Esophagus muscularis mucosa (tissue), 4 donors: Measurements from ENCODE around the gene CLCN3. TPM values are rescaled to one million over a fixed set of nuclear protein-coding genes. Genes with fewer than 3 reads are reported as not detected.
A peak's percentile ranks its signal among the peaks of the same experiment; 100 is the strongest.

Experiments
- DNase-seq: peaks from one replicate; pipeline ENCODE4 v3.0.0-alpha.2; 2017; ENCODE audit errors: extremely low spot score
- H3K27ac ChIP-seq, 4 donors: fragments of 200-600 bp; sonication (generic); replicated peaks in 1 of 4; 1 replicate in 3 of 4; 2 replicates in 1 of 4; pipeline ENCODE4 v1.5.1; 2016 to 2019; ENCODE audit warnings: mild to moderate bottlenecking in 1 of 4
- H3K27me3 ChIP-seq, 4 donors: fragments of 200-600 bp; sonication (generic); one replicate each; pipeline versions ENCODE4 v1.5.1 to v1.6.0; 2016 to 2019
- H3K36me3 ChIP-seq, 4 donors: fragments of 200-600 bp; sonication (generic); one replicate each; pipeline ENCODE4 v1.5.1; 2016 to 2019
- H3K4me1 ChIP-seq, 4 donors: fragments of 200-600 bp; sonication (generic); one replicate each; pipeline ENCODE4 v1.5.1; 2016 to 2019
- H3K4me3 ChIP-seq, 4 donors: fragments of 200-600 bp; sonication (generic); 1 replicate in 2 of 4; 2 replicates in 2 of 4; pipeline ENCODE4 v1.5.1; 2016 to 2019; ENCODE audit warnings: mild to moderate bottlenecking in 4 of 4, moderate library complexity in 1 of 4
- H3K9me3 ChIP-seq, 4 donors: fragments of 200-600 bp; sonication (generic); 1 replicate in 3 of 4; 2 replicates in 1 of 4; pipeline ENCODE4 v1.5.1; 2016 to 2019
- EP300 ChIP-seq: sonication (generic); formaldehyde crosslinking; IDR thresholded peaks from one replicate; pipeline ENCODE4 v1.6.1; 2017; ENCODE audit warnings: antibody characterized with exemption
- POLR2A ChIP-seq: fragments of 450-650 bp; IDR thresholded peaks from one replicate; pipeline ENCODE4 v1.6.1; 2017; ENCODE audit warnings: antibody characterized with exemption, moderate library complexity, mild to moderate bottlenecking, low read depth
- POLR2AphosphoS5 ChIP-seq, 2 donors: sonication (generic); formaldehyde crosslinking; IDR thresholded peaks; one replicate each; pipeline ENCODE4 v1.6.1; 2017; ENCODE audit warnings: antibody characterized with exemption in 2 of 2
- WGBS: methylation state at CpG from one replicate; pipeline ENCODE4 v1.1.5; 2018; 5-methylcytosine and 5-hydroxymethylcytosine counted together
- intact Hi-C: fragments of 100-400 bp; cut with DNase I; formaldehyde crosslinking; loops from one replicate; pipeline ENCODE4 v1.15.1; 2023
- total RNA-seq, 4 donors: library from RNA; depleted of rRNA; stranded (reverse); fragments of >200 nt; gene quantifications; one replicate each; pipeline versions ENCODE4 v1.1.0 to v1.2.1, GENCODE V29; 2016
- TF ChIP-seq, protein P1 (sequence below), 3 experiments: fragments of 200-600 bp in 2 of 3; fragments of 450-650 bp in 1 of 3; sonication (generic) in 2 of 3; IDR thresholded peaks; one replicate each; pipeline ENCODE4 v1.5.1; 2017 to 2019; ENCODE audit warnings: antibody characterized with exemption in 3 of 3, mild to moderate bottlenecking in 2 of 3, moderate library complexity in 1 of 3

CLCN3 gene
- total RNA-seq, 4 donors from 2014 or later: 11.2 to 17.7 (median 14.9) TPM

DNA sequence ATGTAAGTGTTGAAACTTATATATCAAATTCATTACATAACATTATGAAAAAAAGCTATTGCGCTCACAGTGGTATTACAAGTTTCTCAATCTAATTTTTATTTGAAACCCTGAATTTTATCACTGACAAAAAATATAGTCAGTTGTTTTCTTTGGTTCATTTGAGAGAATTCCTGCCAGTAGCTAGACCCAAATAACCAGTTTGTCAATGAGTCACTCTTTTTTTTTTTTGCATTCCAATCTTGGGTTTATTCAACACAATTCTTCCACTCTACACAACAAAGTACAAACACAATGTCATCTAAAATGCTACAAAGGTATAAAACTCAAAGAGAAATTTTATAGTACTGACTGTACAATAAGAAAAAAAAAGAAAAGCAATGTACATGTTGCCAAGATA lies 124.2 kb downstream of the CLCN3 start:
- H3K4me3 ChIP-seq: no peak overlapping the region
- intact Hi-C loops: no loop called here
- WGBS: 100% methylated on average over 1 of the region's 1 CpG
- H3K4me1 ChIP-seq: no peaks in the 10 kb centered on the region
- H3K36me3 ChIP-seq: peaks cover 5 to 51% (median 26%) of the 10 kb centered on the region in 4 donors
- no peak overlapping the region for H3K27ac ChIP-seq
- no peak for TF ChIP-seq EP300
- no peak for TF ChIP-seq POLR2AphosphoS5 (IDR thresholded peaks at IDR 0.05)
- TF ChIP-seq, protein P1, sequence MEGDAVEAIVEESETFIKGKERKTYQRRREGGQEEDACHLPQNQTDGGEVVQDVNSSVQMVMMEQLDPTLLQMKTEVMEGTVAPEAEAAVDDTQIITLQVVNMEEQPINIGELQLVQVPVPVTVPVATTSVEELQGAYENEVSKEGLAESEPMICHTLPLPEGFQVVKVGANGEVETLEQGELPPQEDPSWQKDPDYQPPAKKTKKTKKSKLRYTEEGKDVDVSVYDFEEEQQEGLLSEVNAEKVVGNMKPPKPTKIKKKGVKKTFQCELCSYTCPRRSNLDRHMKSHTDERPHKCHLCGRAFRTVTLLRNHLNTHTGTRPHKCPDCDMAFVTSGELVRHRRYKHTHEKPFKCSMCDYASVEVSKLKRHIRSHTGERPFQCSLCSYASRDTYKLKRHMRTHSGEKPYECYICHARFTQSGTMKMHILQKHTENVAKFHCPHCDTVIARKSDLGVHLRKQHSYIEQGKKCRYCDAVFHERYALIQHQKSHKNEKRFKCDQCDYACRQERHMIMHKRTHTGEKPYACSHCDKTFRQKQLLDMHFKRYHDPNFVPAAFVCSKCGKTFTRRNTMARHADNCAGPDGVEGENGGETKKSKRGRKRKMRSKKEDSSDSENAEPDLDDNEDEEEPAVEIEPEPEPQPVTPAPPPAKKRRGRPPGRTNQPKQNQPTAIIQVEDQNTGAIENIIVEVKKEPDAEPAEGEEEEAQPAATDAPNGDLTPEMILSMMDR (IDR thresholded peaks at IDR 0.05): no peak
- TF ChIP-seq POLR2A: no peak
- no peaks in the 10 kb centered on the region for H3K9me3 ChIP-seq
- H3K27me3 ChIP-seq: no peaks in the 10 kb centered on the region
- DNase-seq: no peak

DNA sequence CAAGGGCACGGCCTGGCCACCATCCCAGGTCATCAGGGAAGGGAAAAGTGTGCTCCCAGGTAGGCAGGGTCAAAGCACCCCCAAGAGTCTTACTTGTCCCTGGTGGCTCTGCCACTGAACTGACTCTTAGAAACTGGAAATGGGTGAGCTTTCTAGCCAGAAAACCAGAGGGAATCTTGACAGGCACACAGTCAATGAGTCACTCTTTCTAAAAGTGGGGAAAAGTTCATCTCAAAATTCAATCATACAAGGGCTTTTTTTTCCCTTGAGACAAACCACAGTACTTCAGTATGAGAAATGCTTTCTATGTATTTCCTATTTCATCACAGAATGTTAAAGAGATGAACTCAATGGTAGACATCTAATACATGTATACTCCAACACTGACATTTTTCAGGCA lies 124.9 kb downstream of the CLCN3 start:
- WGBS: 100% methylated on average over 1 of the region's 1 CpG
- TF ChIP-seq POLR2AphosphoS5 (IDR thresholded peaks at IDR 0.05): no peak
- no peak for TF ChIP-seq EP300
- TF ChIP-seq, protein P1 (IDR thresholded peaks at IDR 0.05): no peak
- no peak for TF ChIP-seq POLR2A
- H3K36me3 ChIP-seq: peaks cover 5 to 53% (median 28%) of the 10 kb centered on the region in 4 donors

DNA sequence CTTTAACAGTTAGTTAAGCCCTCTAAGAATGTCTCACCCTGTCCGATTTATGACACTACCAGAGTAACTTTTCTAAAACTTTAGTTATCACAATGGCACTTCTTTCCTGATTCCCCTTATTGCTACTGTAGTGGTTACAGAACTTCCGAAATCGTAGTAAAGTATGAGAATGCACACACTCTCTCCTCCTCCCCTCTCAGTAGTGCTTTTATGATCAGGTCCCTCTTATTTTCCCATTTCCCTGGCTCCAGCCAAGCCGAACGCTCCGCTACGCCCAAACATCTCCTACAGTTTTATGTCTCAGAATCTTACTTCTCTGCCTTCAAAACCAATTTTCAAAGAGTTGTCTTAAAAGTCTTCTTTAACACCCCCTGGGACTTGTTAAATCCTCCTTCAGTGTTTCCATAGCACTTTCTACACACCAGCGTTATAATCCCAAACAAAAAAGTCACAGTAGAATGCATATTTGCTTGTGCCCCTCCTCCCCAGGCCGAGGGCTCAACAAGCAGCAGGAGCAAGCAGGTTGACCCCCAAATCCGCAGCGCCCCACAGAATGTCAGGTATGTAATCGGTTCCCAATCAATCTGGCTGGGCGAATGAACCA lies 136.7 kb downstream of the CLCN3 start:
- 2% methylated on average over 13 of the region's 13 CpGs for WGBS
- intact Hi-C loops: loop anchor here (5.0 kb wide), 2 partner anchors 135 to 270 kb away; partner anchors contain the start of genes CLCN3 and MFAP3L
- peak overlapping the region; percentile 75 to 91 (median 80) for H3K4me3 ChIP-seq
- DNase-seq: no peak
- H3K27ac ChIP-seq: peak overlapping the region; percentile 70 to 86 (median 78)
- no peaks in the 10 kb centered on the region for H3K9me3 ChIP-seq
- H3K4me1 ChIP-seq: peaks cover 10 to 25% (median 23%) of the 10 kb centered on the region in 4 donors
- H3K36me3 ChIP-seq: peaks cover 0 to 14% (median 14%) of the 10 kb centered on the region in 4 donors
- TF ChIP-seq POLR2A (no peak), POLR2AphosphoS5 (IDR thresholded peaks at IDR 0.05) (no peak), EP300 (no peak)
- TF ChIP-seq, protein P1 (IDR thresholded peaks at IDR 0.05): no peak
- H3K27me3 ChIP-seq: no peaks in the 10 kb centered on the region

More for the DNA sequence above, 124.9 kb downstream of the CLCN3 start:
- Histone ChIP-seq H3K4me3 (no peak overlapping the region), H3K9me3 (no peaks in the 10 kb centered on the region), H3K27me3 (no peaks in the 10 kb centered on the region), H3K27ac (no peak overlapping the region), H3K4me1 (no peaks in the 10 kb centered on the region)
- intact Hi-C loops: no loop called here
- DNase-seq: no peak

DNA sequence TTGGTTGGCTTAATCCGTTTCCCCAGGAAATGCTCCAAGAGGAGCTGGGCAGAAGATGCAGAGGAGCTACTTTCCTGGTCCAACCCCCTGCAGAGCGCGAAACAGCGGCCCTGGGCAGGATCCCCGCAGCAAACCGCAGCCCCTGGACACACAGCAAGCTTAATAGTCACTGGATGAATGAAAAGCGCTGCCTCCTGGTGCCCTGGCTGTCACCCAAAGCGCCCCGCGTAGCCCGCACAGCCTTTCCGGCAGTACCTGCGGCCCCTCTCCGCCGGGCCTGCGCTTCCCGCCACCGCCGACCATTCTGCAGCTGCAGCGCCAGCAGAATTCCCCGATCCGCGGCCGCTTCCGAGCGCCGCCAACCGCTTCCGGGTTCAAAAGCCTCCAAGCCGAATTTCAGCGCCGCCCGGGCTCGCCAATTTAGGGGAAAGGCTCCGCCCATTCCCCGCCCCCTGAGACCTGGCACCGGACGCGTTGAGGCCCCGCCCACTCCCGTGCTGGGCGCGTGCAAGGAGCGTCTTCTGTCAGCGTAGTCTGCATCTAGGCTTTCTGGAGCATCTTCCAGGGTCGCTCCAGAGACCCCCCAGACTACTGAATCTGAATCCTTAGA lies 137.3 kb downstream of the CLCN3 start, which contains the start of gene HPF1:
Gene HPF1, minus strand, starts transcription at position 370 of the 610 bp plus-strand sequence. Its CDS starts 67 bp downstream, at position 303.
- 0% methylated on average over 3 of the region's 46 CpGs for WGBS

More for the DNA sequence above, 137.3 kb downstream of the CLCN3 start, which contains the start of gene HPF1:
- Histone ChIP-seq H3K27ac (peak within 1 kb of the TSS; percentile 70 to 86 (median 78)), H3K27me3 (no peaks in the 10 kb centered on the region), H3K4me1 (peaks cover 10 to 25% (median 23%) of the 10 kb centered on the region in 4 donors), H3K4me3 (peak within 1 kb of the TSS; percentile 75 to 91 (median 80)), H3K9me3 (no peaks in the 10 kb centered on the region), H3K36me3 (peaks cover 0 to 8% (median 8%) of the 10 kb centered on the region in 4 donors)
- TF ChIP-seq POLR2A (no peak), POLR2AphosphoS5 (IDR thresholded peaks at IDR 0.05) (peak; percentile 69 to 88), EP300 (peak; percentile 58)
- TF ChIP-seq, protein P1 (IDR thresholded peaks at IDR 0.05): peak in 1 of 3 experiments; percentile 24
- intact Hi-C loops: loop anchor here (5.0 kb wide), 2 partner anchors 135 to 270 kb away; partner anchors contain the start of genes CLCN3 and MFAP3L
- peak; percentile 98 for DNase-seq
